GM21737 (cell line): ENCODE results near the gene MORC2.

Experiments
- ATAC-seq: cut with Tn5 transposase; IDR thresholded peaks from one replicate; pipeline ENCODE4 v1.9.1; 2021; ENCODE audit warnings: mild to moderate bottlenecking, moderate library complexity; ENCODE audit not compliant: unreplicated experiment

The MORC2 gene

GRCh38 chr22:30968015-30968923 lies at the start of gene MORC2:
Gene MORC2, minus strand, starts transcription at chr22:30968774. Its CDS starts 885 bp downstream, at chr22:30967889.
- ATAC-seq = peak; percentile 25

- ATAC-seq = no peak
Observed at GRCh38 chr22:31005535-31005934, 37.0 kb upstream of the MORC2 start.

- ATAC-seq = no peak
Observed at GRCh38 chr22:31001124-31001770, 32.7 kb upstream of the MORC2 start.

DNA sequence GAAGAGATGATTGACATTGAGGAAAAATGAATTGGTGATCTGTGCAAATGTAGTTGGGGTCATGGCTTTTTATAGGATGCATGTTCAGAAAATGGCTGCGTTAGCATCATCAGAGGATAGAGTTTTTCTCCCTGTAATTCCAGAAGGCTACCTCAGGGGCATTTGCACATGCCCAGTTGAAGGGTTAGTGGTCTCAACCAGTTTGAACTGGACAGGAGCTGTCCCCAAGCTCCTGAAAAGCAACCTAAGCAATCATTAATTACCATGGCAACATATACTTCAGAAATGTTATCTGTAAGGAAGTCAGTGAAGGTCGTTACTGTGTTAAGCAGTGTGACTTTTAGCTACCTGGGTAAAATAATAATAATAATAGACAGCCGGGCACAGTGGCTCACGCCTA lies 29.8 kb upstream of the MORC2 start:
- ATAC-seq = no peak

DNA sequence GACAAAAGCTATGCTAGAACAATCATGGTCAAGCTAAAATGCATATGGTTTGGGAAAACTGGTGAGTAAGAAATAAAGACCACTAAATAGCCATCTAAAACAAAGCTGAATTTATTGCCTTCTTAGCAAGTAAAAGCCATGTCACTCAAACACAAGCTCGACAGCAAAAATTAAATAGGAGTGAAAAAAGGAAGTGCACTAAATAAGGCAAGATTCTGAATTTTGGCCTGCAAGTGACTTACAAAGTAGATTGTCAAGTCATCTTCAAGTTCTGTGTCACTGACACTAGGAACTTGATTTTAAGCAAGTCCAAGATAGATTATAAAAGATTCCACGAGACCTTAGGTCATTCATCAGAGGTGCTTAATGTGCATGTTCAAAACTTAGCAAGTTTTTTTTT lies 27.9 kb upstream of the MORC2 start:
- no peak for ATAC-seq

DNA sequence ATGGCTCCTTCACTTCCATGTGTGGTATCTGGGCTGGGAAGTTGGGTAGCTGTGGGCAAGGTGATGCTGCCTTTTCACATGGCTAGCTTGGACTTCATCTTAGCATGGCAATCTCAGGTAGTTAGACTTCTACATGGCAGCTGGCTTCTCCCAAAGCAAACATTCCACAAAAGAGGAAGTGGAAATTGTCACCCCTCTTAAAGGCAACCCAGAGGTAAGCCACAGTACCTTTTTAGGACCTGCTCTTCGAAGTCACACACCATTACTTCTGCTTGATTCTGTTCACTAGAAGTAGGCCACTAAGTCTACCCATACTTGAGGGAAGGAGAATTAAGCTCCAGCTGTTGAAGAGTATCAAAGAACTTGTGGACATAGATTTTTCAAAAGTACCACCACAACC lies 26.4 kb upstream of the MORC2 start:
- no peak for ATAC-seq

DNA sequence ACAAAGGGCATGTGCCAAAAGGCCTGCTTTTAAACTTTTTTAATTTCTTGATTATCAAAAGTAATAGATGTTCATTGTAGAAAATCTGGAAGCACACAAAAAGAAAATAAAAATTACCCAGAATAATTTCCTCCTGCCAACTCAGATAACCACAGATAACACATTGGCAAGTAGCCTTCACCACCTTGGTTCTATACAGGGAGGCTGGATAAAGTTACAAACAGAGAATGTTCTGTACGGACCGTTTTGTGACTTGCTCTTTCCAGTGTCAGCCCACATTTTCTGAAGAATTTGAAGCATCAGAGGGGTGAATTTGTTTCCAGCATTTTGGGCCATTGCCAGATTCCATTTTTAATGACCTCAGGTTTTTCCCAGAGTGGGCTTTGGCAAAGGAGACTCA lies 24.0 kb upstream of the MORC2 start:
- ATAC-seq = no peak

GRCh38 chr22:30990690-30991089 lies 22.1 kb upstream of the MORC2 start:
- no peak for ATAC-seq

GRCh38 chr22:30989474-30989873 lies 20.9 kb upstream of the MORC2 start:
- ATAC-seq = no peak

DNA sequence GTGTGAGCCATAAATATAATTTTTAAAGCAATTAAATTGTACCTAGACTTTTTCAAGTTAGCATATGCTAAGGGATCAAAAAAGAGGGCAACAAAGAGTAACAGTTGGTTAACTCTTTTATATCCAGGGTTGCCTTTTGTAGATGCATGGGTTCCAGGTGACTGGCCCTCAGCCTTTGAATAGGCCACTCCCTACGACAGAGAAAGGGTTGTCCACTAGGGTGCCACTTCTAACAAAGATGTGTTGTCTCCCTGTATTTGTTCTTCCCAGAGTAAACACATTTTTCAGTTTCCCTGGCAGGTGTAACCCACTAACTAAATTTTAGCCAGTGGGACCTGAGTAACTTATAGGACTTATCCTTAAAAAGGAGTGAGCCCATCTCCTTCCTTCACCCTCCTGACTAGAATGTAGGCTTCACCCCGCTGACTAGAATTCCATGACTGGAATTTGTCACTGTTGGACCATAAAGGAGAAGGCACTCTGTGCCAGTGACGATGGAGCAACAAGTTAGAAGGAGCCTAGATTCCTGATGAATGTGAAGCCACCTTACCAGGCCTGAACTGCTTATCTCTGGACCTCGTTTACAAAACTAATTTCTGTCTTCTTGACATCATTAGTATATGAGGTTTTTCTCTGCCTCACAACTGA lies 17.1 kb upstream of the MORC2 start:
- no peak for ATAC-seq

GRCh38 chr22:30984317-30984716 lies 15.7 kb upstream of the MORC2 start:
- no peak for ATAC-seq

- ATAC-seq = no peak
Observed at GRCh38 chr22:30982512-30982911, 13.9 kb upstream of the MORC2 start.

- ATAC-seq = no peak
Observed at GRCh38 chr22:30979932-30980331, 11.4 kb upstream of the MORC2 start.

GRCh38 chr22:30978304-30978962 lies 9.9 kb upstream of the MORC2 start:
- no peak for ATAC-seq

GRCh38 chr22:30970356-30970746 lies 1.8 kb upstream of the MORC2 start:
- no peak for ATAC-seq

DNA sequence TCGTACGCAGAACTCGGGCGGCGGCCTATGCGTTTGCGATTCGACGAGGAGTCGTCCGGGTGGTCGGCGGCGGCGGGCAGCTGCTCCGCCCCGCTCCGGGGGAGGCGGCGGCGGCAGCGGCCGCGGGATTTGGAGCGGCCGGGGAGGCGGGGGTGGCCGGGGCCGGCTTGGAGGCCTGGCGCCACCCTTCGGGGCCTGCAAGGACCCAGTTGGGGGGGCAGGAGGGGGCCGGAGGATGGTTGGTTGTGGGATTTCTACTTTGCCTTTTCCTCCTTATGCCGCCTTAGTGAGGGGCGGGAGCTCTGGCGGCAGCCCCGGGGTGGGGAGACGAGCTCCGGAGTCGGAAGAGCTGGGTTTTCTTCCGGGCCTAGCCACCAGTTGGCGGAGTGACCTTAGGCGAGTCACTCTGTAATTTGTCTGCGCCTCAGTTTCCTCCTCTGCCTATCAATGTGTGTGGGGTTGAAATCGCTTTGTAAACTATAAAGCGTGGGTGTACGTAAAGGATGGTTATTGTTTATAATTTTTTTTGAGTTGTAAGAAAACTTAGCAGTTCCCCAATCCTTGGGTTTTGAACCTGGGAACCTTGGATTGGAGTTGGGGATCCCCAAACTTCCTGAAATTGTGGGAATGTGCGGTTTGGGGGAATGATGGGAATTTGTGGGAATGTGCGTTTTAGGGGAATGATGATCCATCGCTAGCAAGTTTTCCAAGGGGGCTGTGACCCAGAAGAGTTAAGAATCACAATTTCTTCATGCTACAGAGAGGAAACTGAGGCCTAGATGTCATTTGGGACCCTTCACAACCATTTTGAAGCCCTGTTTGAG lies 1.2 kb upstream of the MORC2 start:
- peak; percentile 26 for ATAC-seq

DNA sequence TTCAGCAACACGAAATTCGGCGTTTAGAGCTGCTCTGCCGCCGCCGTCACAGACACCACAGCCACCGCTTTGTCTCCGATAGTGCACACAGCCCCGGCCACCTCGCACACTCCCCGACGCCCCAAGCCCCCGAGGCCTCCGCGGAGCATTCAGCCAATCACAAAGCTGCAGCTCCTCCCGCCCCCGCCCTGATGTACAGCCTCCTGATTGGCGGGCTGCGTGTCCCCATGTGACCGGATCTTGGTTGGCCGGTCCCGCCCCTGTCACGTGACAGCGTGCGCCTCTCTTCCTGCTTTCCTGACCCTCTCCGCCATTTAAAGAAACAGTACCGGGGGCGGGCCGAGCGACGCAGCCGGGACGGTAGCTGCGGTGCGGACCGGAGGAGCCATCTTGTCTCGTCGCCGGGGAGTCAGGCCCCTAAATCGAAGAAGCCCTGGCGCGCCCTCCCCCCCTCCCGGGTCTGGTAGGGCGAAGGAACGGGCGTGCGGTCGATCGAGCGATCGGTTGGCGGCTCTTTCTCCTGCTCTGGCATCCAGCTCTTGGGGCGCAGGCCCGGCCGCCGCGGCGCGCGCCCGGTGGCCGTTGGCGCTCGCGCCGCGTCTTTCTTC lies 454 bp upstream of the MORC2 start, which contains the start of gene TUG1:
Gene TUG1 (plus strand): TSS at position 342 of the 608 bp plus-strand sequence.
- peak; percentile 78 for ATAC-seq

DNA sequence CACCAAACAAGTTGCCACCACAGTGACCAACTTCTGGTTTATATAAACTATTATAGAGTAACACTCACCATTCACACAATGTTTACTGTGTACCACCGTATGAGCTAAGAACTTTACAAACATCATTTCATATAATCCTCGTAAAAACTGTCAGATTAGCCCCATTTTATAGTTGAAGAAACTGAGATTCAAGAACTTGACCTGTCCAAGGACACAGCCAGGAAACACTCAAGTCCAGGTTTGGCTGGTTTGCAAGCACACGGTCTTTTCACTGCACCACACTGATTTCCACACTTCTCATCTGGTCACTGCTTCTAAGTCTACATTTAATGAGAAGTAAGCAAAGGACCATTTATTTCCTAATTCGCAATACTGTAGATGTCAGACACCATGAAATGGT lies 3.7 kb downstream of the MORC2 start:
- no peak for ATAC-seq

GRCh38 chr22:30955153-30955552 lies 13.4 kb downstream of the MORC2 start:
- no peak for ATAC-seq

GRCh38 chr22:30953206-30953605 lies 15.4 kb downstream of the MORC2 start:
- no peak for ATAC-seq
